Adrenal gland (tissue), 12 donors: Measurements from ENCODE around the gene UBL7. TPM values are rescaled to one million over a fixed set of nuclear protein-coding genes. Genes with fewer than 3 reads are reported as not detected.
"Not testable (repeated sequence)": the region's sequence is repeated elsewhere in the genome, so short reads cannot be mapped to it uniquely, and the experiment has no call there.

ENCODE experiments used
- DNase-seq, 7 donors: peaks; one replicate each; pipeline ENCODE4 v3.0.0-alpha.2; 2019 to 2020
- H3K27ac ChIP-seq, 5 donors: fragments of 200-600 bp; sonication (generic) in 4 of 5; 1 replicate in 3 of 5; 2 replicates in 2 of 5; pipeline versions ENCODE4 v1.5.1 to v1.8.0; 2016 to 2020; ENCODE audit warnings: mild to moderate bottlenecking in 1 of 5
- H3K27me3 ChIP-seq: fragments of 200-600 bp; 2 replicates; pipeline ENCODE4 v1.8.0; 2021
- H3K36me3 ChIP-seq, 2 donors: fragments of 200-600 bp; replicated peaks in 1 of 2; 1 replicate in 1 of 2; 2 replicates in 1 of 2; pipeline versions ENCODE4 v1.5.1 to v1.8.0; 2018 to 2022
- H3K4me1 ChIP-seq, 2 donors: fragments of 200-600 bp; replicated peaks in 1 of 2; 1 replicate in 1 of 2; 2 replicates in 1 of 2; pipeline versions ENCODE4 v1.5.1 to v1.8.0; 2018 to 2021
- H3K4me3 ChIP-seq, 4 donors: fragments of 200-600 bp; sonication (generic) in 3 of 4; one replicate each; pipeline ENCODE4 v1.5.1; 2016 to 2018
- H3K9me3 ChIP-seq, 3 donors: fragments of 200-600 bp; sonication (generic) in 1 of 3; replicated peaks in 1 of 3; 1 replicate in 2 of 3; 2 replicates in 1 of 3; pipeline versions ENCODE4 v1.5.1 to v1.8.0; 2016 to 2021
- CTCF ChIP-seq, 6 experiments: fragments of 450-650 bp in 4 of 6; fragments of 200-600 bp in 2 of 6; sonication (generic) in 1 of 6; IDR thresholded peaks; 1 replicate in 5 of 6; 2 replicates in 1 of 6; pipeline versions ENCODE4 v1.5.1 to v1.8.0; 2016 to 2021; ENCODE audit warnings: antibody characterized with exemption in 6 of 6, mild to moderate bottlenecking in 2 of 6, moderate library complexity in 1 of 6
- POLR2A ChIP-seq, 2 donors: fragments of 450-650 bp; IDR thresholded peaks; one replicate each; pipeline ENCODE4 v1.6.1; 2017; ENCODE audit warnings: antibody characterized with exemption in 2 of 2, mild to moderate bottlenecking in 2 of 2, moderate library complexity in 1 of 2
- WGBS, 4 donors: extraction: QIAGEN DNeasy Blood & Tissue Kit in 2 of 4; methylation state at CpG; one replicate each; pipeline versions ENCODE4 v1.1.5 to v1.1.7; 2013 to 2017; 5-methylcytosine and 5-hydroxymethylcytosine counted together
- intact Hi-C, 2 donors: fragments of 100-400 bp; cut with DNase I; formaldehyde crosslinking; loops; one replicate each; pipeline versions ENCODE4 v1.14.1 to v1.15.0; 2022 to 2023
- polyA plus RNA-seq, 3 donors: library from polyadenylated mRNA; stranded (reverse); fragments of 200-250 nt in 2 of 3; fragments of 350-450 nt in 1 of 3; fragmentation: Illumina TruSeq in 1 of 3; extraction: RNeasy Lipid Tissue Mini Kit (QIAGEN cat#74804) in 1 of 3; gene quantifications; one replicate each; pipeline ENCODE4 v1.2.3, GENCODE V29; 2013 to 2014
- total RNA-seq, 9 donors: library from RNA; depleted of rRNA in 4 of 9; stranded (reverse); fragments of >200 nt in 4 of 9; fragments of 120-200 nt in 1 of 9; fragmentation: NEBNext Ultra II Directional in 1 of 9; extraction: Animal tissue kit (Norgen Biotek cat#: 25700) in 1 of 9; gene quantifications; one replicate each; pipeline versions ENCODE4 v1.1.0 to v1.2.4, GENCODE V29; 2013 to 2023
- donor health status: healthy with polysubstance abuse.
- donor health status: Bipolar disorder and iron deficiency.
- donor health status: DM: yes; HTN: yes; CAD: no.
- donor health status: DM: no; HTN: no; CAD: no.
- donor health status: DM: no; HTN: no; CAD: no.
- donor health status: DM: yes; HTN: yes; CAD: no.

Gene UBL7
- total and polyA plus RNA-seq, 12 donors, result 16.0 to 85.0 (median 50.2) TPM

DNA sequence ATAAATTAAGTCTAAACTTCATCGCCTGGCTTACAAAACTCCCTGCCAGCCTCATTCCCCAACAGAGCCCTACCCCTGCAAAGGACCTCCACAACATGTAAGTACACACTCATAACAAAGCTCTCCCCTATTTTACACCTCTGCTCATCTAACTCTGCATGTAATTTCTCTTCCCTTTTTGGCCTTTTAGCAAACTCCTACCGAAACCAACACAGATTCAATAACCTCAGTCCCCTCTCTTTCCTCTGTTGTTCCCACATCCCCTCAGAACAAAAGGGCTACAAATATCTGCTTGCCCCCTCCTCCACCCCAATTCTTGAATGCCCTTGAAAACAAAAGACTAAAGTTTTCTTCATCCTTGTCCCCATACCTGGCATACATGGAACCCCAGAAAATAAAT lies 662 bp downstream of the UBL7 start:
- intact Hi-C loops, result loop anchor here in 1 of 2 donors (5.0 kb wide), 1 partner anchor 82 kb away; the partner anchor contains the start of gene ARID3B
- Histone ChIP-seq H3K27me3 (no peaks in the 10 kb centered on the region), H3K4me3 (peak overlapping the region in 3 of 4 donors; percentile 37 to 64 (median 63)), H3K4me1 (peaks cover 0 to 8% of the 10 kb centered on the region in 2 donors), H3K27ac (peak overlapping the region in 2 of 5 donors; percentile 44 to 69), H3K36me3 (peaks cover 0 to 15% of the 10 kb centered on the region in 2 donors), H3K9me3 (no peaks in the 10 kb centered on the region)
- TF ChIP-seq CTCF (IDR thresholded peaks at IDR 0.05), result no peak
- no peak for TF ChIP-seq POLR2A (IDR thresholded peaks at IDR 0.05)
- 35 to 50% (median 41%) methylated on average over 2 of the region's 2 CpGs for WGBS, 4 donors
- no peak for DNase-seq

DNA sequence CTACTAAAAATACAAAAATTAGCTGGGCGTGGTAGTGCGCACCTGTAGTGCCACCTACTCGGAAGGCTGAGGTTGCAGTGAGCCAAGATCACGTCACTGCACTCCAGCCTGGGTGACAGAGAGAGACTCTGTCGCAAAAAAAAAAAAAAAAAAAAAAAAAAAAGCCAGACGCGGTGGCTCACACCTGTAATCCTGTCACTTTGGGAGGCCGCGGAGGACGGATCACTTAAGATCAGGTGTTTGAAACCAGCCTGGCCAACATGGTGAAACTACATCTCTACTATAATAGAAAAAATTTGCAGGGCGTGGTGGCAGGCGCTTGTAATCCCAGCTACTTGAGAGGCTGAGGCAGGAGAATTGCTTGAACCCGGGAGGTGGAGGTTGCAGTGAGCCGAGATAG lies 1.2 kb downstream of the UBL7 start:
- intact Hi-C loops, result loop anchor here in 1 of 2 donors (5.0 kb wide), 1 partner anchor 83 kb away; the partner anchor contains the start of gene ARID3B
- H3K27ac ChIP-seq, H3K9me3 ChIP-seq, DNase-seq, H3K27me3 ChIP-seq, H3K4me1 ChIP-seq: not testable (repeated sequence)
- H3K36me3 ChIP-seq, result peaks cover 0 to 20% of the 10 kb centered on the region in 2 donors
- WGBS, 4 donors, result 88 to 96% (median 94%) methylated on average over 14 of the region's 14 CpGs
- H3K4me3 ChIP-seq, result peak overlapping the region in 1 of 4 donors; percentile 64

- no peak overlapping the region for H3K4me3 ChIP-seq
- no peaks in the 10 kb centered on the region for H3K27me3 ChIP-seq
- WGBS, 4 donors, result 88 to 96% (median 92%) methylated on average over 3 of the region's 3 CpGs
- no peak overlapping the region for H3K27ac ChIP-seq
- intact Hi-C loops, result no loop called here
- H3K36me3 ChIP-seq, result peaks cover 0 to 23% of the 10 kb centered on the region in 2 donors
- H3K9me3 ChIP-seq, result no peaks in the 10 kb centered on the region
- TF ChIP-seq POLR2A (IDR thresholded peaks at IDR 0.05) (no peak), CTCF (IDR thresholded peaks at IDR 0.05) (no peak)
- DNase-seq, result no peak
- peaks cover 0 to 8% of the 10 kb centered on the region in 2 donors for H3K4me1 ChIP-seq
Observed at GRCh38 chr15:74458473-74458872, 2.5 kb downstream of the UBL7 start.

DNA sequence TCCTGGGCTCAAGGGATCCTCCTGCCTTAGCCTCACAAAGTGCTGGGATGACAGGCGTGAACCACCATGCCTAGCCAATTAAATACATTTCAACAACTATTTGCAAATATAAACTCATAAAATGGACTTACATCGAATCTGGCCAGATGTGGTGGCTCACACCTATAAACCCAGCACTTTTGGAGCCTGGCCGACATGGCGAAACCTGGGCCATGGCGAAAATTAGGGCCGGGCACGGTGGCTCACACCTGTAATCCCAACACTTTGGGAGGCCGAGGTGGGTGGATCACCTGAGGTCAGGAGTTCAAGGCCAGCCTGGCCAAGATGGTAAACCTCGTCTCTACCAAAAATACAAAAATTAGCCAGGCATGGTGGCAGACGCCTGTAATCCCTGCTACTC lies 3.9 kb downstream of the UBL7 start:
- H3K27me3 ChIP-seq, H3K27ac ChIP-seq, intact Hi-C loops, H3K4me1 ChIP-seq, DNase-seq, H3K9me3 ChIP-seq, H3K4me3 ChIP-seq: not testable (repeated sequence)
- peaks cover 0 to 36% of the 10 kb centered on the region in 2 donors for H3K36me3 ChIP-seq
- WGBS, 4 donors, result 92 to 95% (median 94%) methylated on average over 10 of the region's 10 CpGs

GRCh38 chr15:74454764-74455500 lies 6.0 kb downstream of the UBL7 start:
- no peak overlapping the region for H3K4me3 ChIP-seq
- peaks cover 0 to 2% of the 10 kb centered on the region in 2 donors for H3K4me1 ChIP-seq
- H3K36me3 ChIP-seq, result peaks cover 0 to 55% of the 10 kb centered on the region in 2 donors
- no peaks in the 10 kb centered on the region for H3K9me3 ChIP-seq
- no peak overlapping the region for H3K27ac ChIP-seq
- no peak for TF ChIP-seq CTCF (IDR thresholded peaks at IDR 0.05)
- TF ChIP-seq POLR2A (IDR thresholded peaks at IDR 0.05), result no peak
- DNase-seq, result no peak
- intact Hi-C loops, result no loop called here
- no peaks in the 10 kb centered on the region for H3K27me3 ChIP-seq
